ENCODE measurements around the gene HAPLN1. TPM values are rescaled to one million over a fixed set of nuclear protein-coding genes. Genes with fewer than 3 reads are reported as not detected.

Gene HAPLN1
- total RNA-seq, 1 donor from 2014 or later = not detected

GRCh38 chr5:83653669-83654068 is 67.0 kb downstream of the HAPLN1 start:
- H3K9me3 ChIP-seq = no peaks in the 10 kb centered on the region
- no peaks in the 10 kb centered on the region for H3K4me1 ChIP-seq
- TF ChIP-seq POLR2A (IDR thresholded peaks at IDR 0.05) = no peak
- TF ChIP-seq, protein P1, sequence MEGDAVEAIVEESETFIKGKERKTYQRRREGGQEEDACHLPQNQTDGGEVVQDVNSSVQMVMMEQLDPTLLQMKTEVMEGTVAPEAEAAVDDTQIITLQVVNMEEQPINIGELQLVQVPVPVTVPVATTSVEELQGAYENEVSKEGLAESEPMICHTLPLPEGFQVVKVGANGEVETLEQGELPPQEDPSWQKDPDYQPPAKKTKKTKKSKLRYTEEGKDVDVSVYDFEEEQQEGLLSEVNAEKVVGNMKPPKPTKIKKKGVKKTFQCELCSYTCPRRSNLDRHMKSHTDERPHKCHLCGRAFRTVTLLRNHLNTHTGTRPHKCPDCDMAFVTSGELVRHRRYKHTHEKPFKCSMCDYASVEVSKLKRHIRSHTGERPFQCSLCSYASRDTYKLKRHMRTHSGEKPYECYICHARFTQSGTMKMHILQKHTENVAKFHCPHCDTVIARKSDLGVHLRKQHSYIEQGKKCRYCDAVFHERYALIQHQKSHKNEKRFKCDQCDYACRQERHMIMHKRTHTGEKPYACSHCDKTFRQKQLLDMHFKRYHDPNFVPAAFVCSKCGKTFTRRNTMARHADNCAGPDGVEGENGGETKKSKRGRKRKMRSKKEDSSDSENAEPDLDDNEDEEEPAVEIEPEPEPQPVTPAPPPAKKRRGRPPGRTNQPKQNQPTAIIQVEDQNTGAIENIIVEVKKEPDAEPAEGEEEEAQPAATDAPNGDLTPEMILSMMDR (IDR thresholded peaks at IDR 0.05) = no peak
- TF ChIP-seq POLR2AphosphoS5 (IDR thresholded peaks at IDR 0.05; ENCODE audit: insufficient read depth in 1 of 2, low read depth in 1 of 2) = no peak
- no peaks in the 10 kb centered on the region for H3K36me3 ChIP-seq
- intact Hi-C loops (cut with DNase I) = no loop called here
- no peak overlapping the region for H3K4me3 ChIP-seq
- H3K27ac ChIP-seq = no peak overlapping the region
- no peak for DNase-seq (ENCODE audit: extremely low spot score in 2 of 2)
- H3K27me3 ChIP-seq = no peaks in the 10 kb centered on the region

DNA sequence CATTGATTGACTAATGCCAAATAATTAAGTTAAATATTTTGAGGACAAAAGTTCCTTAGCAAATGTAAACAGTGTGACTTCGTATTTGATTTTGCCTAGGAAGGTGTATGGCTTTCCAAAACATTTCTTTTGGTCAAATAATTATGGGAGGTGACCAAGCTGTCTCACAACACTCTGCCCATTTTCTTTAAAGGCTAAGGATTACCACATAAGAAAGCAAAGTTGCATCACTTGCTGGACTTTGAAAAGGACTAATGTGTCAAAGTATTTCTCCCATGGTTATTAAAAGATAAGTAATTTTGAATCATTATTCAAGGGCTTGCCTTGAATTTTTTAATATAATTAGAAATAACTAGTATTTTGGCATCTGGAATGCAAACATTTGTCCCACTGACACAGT is 74.7 kb downstream of the HAPLN1 start:
- H3K36me3 ChIP-seq = no peaks in the 10 kb centered on the region
- DNase-seq (ENCODE audit: extremely low spot score in 2 of 2) = no peak
- H3K27me3 ChIP-seq = no peaks in the 10 kb centered on the region
- no peaks in the 10 kb centered on the region for H3K9me3 ChIP-seq
- H3K27ac ChIP-seq = no peak overlapping the region
- TF ChIP-seq, protein P1 (IDR thresholded peaks at IDR 0.05) = no peak
- H3K4me1 ChIP-seq = no peaks in the 10 kb centered on the region
- intact Hi-C loops (cut with DNase I) = no loop called here
- H3K4me3 ChIP-seq = no peak overlapping the region

GRCh38 chr5:83644301-83644700 is 76.4 kb downstream of the HAPLN1 start:
- TF ChIP-seq POLR2AphosphoS5 (IDR thresholded peaks at IDR 0.05; ENCODE audit: insufficient read depth in 1 of 2, low read depth in 1 of 2) (no peak), POLR2A (IDR thresholded peaks at IDR 0.05) (no peak)
- TF ChIP-seq, protein P1 (IDR thresholded peaks at IDR 0.05) = no peak
- Histone ChIP-seq H3K4me1 (no peaks in the 10 kb centered on the region), H3K4me3 (no peak overlapping the region), H3K27me3 (no peaks in the 10 kb centered on the region), H3K27ac (no peak overlapping the region), H3K9me3 (no peaks in the 10 kb centered on the region), H3K36me3 (no peaks in the 10 kb centered on the region)
- intact Hi-C loops (cut with DNase I) = no loop called here
- DNase-seq (ENCODE audit: extremely low spot score in 2 of 2) = no peak

GRCh38 chr5:83641946-83642345 is 78.7 kb downstream of the HAPLN1 start:
- H3K9me3 ChIP-seq = no peaks in the 10 kb centered on the region
- no peaks in the 10 kb centered on the region for H3K36me3 ChIP-seq
- intact Hi-C loops (cut with DNase I) = no loop called here
- H3K27me3 ChIP-seq = no peaks in the 10 kb centered on the region
- no peaks in the 10 kb centered on the region for H3K4me1 ChIP-seq
- DNase-seq (ENCODE audit: extremely low spot score in 2 of 2) = no peak
- no peak overlapping the region for H3K4me3 ChIP-seq
- no peak overlapping the region for H3K27ac ChIP-seq
- TF ChIP-seq POLR2A (IDR thresholded peaks at IDR 0.05) (no peak), POLR2AphosphoS5 (IDR thresholded peaks at IDR 0.05; ENCODE audit: insufficient read depth in 1 of 2, low read depth in 1 of 2) (no peak)
- TF ChIP-seq, protein P1 (IDR thresholded peaks at IDR 0.05) = no peak

GRCh38 chr5:83639911-83640310 is 80.7 kb downstream of the HAPLN1 start:
- Histone ChIP-seq H3K4me1 (no peaks in the 10 kb centered on the region), H3K27ac (no peak overlapping the region), H3K27me3 (no peaks in the 10 kb centered on the region), H3K9me3 (no peaks in the 10 kb centered on the region), H3K36me3 (no peaks in the 10 kb centered on the region), H3K4me3 (no peak overlapping the region)
- no peak for TF ChIP-seq POLR2A (IDR thresholded peaks at IDR 0.05)
- TF ChIP-seq POLR2AphosphoS5 (IDR thresholded peaks at IDR 0.05; ENCODE audit: insufficient read depth in 1 of 2, low read depth in 1 of 2) = no peak
- TF ChIP-seq, protein P1 (IDR thresholded peaks at IDR 0.05) = no peak
- no peak for DNase-seq (ENCODE audit: extremely low spot score in 2 of 2)
- intact Hi-C loops (cut with DNase I) = no loop called here

Data from vagina (tissue), 2 donors.